ENCODE measurements around the gene AGPAT1.

DNA sequence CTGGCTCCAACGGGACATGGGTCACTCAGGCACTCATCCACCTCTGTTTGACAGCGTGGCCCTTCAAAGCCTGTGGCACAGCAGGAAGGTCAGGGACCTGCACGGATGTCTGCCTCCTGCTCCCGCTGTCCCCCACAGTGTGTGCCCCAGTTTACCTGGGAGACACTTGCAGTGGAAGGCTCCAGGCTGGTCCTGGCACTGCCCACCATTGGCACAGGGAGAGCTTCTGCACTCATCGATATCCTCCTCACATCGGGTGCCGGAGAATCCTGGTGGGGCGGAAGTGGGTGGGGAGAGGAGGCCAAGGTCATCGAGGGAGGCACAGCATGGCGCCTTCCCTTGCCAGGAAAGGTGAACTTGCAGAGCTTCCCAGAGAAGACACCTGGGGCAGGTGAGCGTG lies 41.1 kb upstream of the AGPAT1 start:
- TF ChIP-seq, protein P1, sequence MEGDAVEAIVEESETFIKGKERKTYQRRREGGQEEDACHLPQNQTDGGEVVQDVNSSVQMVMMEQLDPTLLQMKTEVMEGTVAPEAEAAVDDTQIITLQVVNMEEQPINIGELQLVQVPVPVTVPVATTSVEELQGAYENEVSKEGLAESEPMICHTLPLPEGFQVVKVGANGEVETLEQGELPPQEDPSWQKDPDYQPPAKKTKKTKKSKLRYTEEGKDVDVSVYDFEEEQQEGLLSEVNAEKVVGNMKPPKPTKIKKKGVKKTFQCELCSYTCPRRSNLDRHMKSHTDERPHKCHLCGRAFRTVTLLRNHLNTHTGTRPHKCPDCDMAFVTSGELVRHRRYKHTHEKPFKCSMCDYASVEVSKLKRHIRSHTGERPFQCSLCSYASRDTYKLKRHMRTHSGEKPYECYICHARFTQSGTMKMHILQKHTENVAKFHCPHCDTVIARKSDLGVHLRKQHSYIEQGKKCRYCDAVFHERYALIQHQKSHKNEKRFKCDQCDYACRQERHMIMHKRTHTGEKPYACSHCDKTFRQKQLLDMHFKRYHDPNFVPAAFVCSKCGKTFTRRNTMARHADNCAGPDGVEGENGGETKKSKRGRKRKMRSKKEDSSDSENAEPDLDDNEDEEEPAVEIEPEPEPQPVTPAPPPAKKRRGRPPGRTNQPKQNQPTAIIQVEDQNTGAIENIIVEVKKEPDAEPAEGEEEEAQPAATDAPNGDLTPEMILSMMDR (conservative IDR thresholded peaks at IDR 0.05; ENCODE audit: low read depth in 2 of 2): no peak
- TF ChIP-seq, protein P2, sequence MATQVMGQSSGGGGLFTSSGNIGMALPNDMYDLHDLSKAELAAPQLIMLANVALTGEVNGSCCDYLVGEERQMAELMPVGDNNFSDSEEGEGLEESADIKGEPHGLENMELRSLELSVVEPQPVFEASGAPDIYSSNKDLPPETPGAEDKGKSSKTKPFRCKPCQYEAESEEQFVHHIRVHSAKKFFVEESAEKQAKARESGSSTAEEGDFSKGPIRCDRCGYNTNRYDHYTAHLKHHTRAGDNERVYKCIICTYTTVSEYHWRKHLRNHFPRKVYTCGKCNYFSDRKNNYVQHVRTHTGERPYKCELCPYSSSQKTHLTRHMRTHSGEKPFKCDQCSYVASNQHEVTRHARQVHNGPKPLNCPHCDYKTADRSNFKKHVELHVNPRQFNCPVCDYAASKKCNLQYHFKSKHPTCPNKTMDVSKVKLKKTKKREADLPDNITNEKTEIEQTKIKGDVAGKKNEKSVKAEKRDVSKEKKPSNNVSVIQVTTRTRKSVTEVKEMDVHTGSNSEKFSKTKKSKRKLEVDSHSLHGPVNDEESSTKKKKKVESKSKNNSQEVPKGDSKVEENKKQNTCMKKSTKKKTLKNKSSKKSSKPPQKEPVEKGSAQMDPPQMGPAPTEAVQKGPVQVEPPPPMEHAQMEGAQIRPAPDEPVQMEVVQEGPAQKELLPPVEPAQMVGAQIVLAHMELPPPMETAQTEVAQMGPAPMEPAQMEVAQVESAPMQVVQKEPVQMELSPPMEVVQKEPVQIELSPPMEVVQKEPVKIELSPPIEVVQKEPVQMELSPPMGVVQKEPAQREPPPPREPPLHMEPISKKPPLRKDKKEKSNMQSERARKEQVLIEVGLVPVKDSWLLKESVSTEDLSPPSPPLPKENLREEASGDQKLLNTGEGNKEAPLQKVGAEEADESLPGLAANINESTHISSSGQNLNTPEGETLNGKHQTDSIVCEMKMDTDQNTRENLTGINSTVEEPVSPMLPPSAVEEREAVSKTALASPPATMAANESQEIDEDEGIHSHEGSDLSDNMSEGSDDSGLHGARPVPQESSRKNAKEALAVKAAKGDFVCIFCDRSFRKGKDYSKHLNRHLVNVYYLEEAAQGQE (IDR thresholded peaks at IDR 0.05; ENCODE audit: unreplicated experiment): no peak
- TF ChIP-seq POLR2AphosphoS5 (IDR thresholded peaks at IDR 0.05; ENCODE audit: low read depth): no peak
- TF ChIP-seq EZH2phosphoT487 (IDR thresholded peaks at IDR 0.05; ENCODE audit: unreplicated experiment): no peak
- TF ChIP-seq EZH2 (IDR thresholded peaks at IDR 0.05; ENCODE audit: low read depth, unreplicated experiment): no peak
- TF ChIP-seq JUNB (IDR thresholded peaks at IDR 0.05; ENCODE audit: unreplicated experiment): no peak
- no peak for TF ChIP-seq NANOG (IDR thresholded peaks at IDR 0.05; ENCODE audit: borderline replicate concordance)
- no peak for TF ChIP-seq CREB1 (CRISPR knock-in tag; IDR thresholded peaks at IDR 0.05; ENCODE audit: low read depth)
- TF ChIP-seq, protein P3, sequence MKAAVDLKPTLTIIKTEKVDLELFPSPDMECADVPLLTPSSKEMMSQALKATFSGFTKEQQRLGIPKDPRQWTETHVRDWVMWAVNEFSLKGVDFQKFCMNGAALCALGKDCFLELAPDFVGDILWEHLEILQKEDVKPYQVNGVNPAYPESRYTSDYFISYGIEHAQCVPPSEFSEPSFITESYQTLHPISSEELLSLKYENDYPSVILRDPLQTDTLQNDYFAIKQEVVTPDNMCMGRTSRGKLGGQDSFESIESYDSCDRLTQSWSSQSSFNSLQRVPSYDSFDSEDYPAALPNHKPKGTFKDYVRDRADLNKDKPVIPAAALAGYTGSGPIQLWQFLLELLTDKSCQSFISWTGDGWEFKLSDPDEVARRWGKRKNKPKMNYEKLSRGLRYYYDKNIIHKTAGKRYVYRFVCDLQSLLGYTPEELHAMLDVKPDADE (IDR thresholded peaks at IDR 0.05): no peak

Data from GM23338 (cell line).